OCI-LY7 (cell line): ENCODE results near the gene LYRM2. TPM values are rescaled to one million over a fixed set of nuclear protein-coding genes. Genes with fewer than 3 reads are reported as not detected.

Experiments used
- BruUV-seq: library from RNA; stranded (reverse); fragments of 400-500 nt; replicated peaks from 2 replicates; lab custom pipeline; 2021; lab: Mats Ljungman, UMichigan
- CTCF ChIA-PET: fragments of 300-600 bp; sonication (Branson Sonifier 250); formaldehyde crosslinking; loops from one replicate; lab custom pipeline; 2022; ENCODE audit warnings: antibody characterized with exemption; ENCODE audit not compliant: unreplicated experiment; lab: Charles Lee
- POLR2A ChIA-PET: fragments of 300-600 bp; sonication (Branson Sonifier 250); formaldehyde crosslinking; loops from one replicate; lab custom pipeline; 2022; ENCODE audit warnings: antibody characterized with exemption; lab: Charles Lee
- DNase-seq: peaks from one replicate; pipeline ENCODE4 v3.0.0-alpha.2; 2015; ENCODE audit warnings: low spot score
- H2AFZ ChIP-seq: fragments of 200-600 bp; sonication (generic), shearing (Covaris generic); 2 replicates; pipeline ENCODE4 v1.6.1; 2014; ENCODE audit warnings: mild to moderate bottlenecking, antibody characterized with exemption, low read length, moderate library complexity
- H3K27ac ChIP-seq: fragments of 200-600 bp; sonication (generic); 2 replicates; pipeline ENCODE4 v1.5.1; 2014; ENCODE audit warnings: mixed run types, low read depth, mild to moderate bottlenecking, moderate library complexity, low read length, inconsistent platforms; ENCODE audit not compliant: poor library complexity, severe bottlenecking
- H3K36me3 ChIP-seq: fragments of 200-600 bp; sonication (generic); 2 replicates; pipeline ENCODE4 v1.6.1; 2014; ENCODE audit warnings: mild to moderate bottlenecking, antibody characterized with exemption, low read length, moderate library complexity, mixed read lengths; ENCODE audit not compliant: insufficient read depth
- H3K4me1 ChIP-seq: fragments of 200-600 bp; sonication (generic); 2 replicates; pipeline ENCODE4 v1.5.1; 2014; ENCODE audit warnings: mild to moderate bottlenecking, low read length; ENCODE audit not compliant: insufficient read depth, poor library complexity, severe bottlenecking
- H3K4me2 ChIP-seq: fragments of 200-600 bp; sonication (generic); 2 replicates; pipeline ENCODE4 v1.6.1; 2014; ENCODE audit warnings: mild to moderate bottlenecking, low read length
- H3K4me3 ChIP-seq: fragments of 200-600 bp; sonication (generic); 2 replicates; pipeline ENCODE4 v1.5.1; 2014; ENCODE audit warnings: mild to moderate bottlenecking, low read depth, low read length; ENCODE audit not compliant: poor library complexity, severe bottlenecking
- H3K79me2 ChIP-seq: fragments of 200-600 bp; sonication (generic); 2 replicates; pipeline ENCODE4 v1.6.1; 2016; ENCODE audit warnings: low read depth, mild to moderate bottlenecking, low read length, moderate library complexity, mixed read lengths; ENCODE audit not compliant: insufficient read depth
- H3K9me2 ChIP-seq: fragments of 200-600 bp; sonication (generic); 2 replicates; pipeline ENCODE4 v1.6.1; 2016; ENCODE audit warnings: mild to moderate bottlenecking, low read length, mixed read lengths; ENCODE audit not compliant: insufficient read depth
- H3K9me3 ChIP-seq: fragments of 200-600 bp; sonication (generic); 2 replicates; pipeline ENCODE4 v1.6.1; 2014; ENCODE audit warnings: mild to moderate bottlenecking, mixed run types, low read length, mixed read lengths
- H4K20me1 ChIP-seq: fragments of 200-600 bp; sonication (generic); 2 replicates; pipeline ENCODE4 v1.6.1; 2014; ENCODE audit warnings: mild to moderate bottlenecking, antibody characterized with exemption, low read length, moderate library complexity, mixed read lengths; ENCODE audit not compliant: insufficient read depth
- CTCF ChIP-seq: fragments of 200-600 bp; sonication (generic); conservative IDR thresholded peaks from 2 replicates; pipeline ENCODE4 v1.5.1; 2014; ENCODE audit warnings: mild to moderate bottlenecking, antibody characterized with exemption, low read length, moderate library complexity, mixed read lengths
- EZH2phosphoT487 ChIP-seq: fragments of 200-600 bp; sonication (generic); IDR thresholded peaks from 2 replicates; pipeline ENCODE4 v1.6.1; 2018; ENCODE audit warnings: low read depth, borderline replicate concordance, mild to moderate bottlenecking, mixed run types, antibody characterized with exemption, low read length, moderate library complexity, mixed read lengths
- intact Hi-C: fragments of 100-400 bp; cut with micrococcal nuclease; formaldehyde crosslinking; loops from one replicate; pipeline ENCODE4 v1.10.0; 2022; ENCODE audit not compliant: unreplicated experiment
- total RNA-seq, 2 experiments: library from RNA; depleted of rRNA in 1 of 2; stranded (reverse); fragments of >200 nt in 1 of 2; shearing (Covaris generic) in 1 of 2; gene quantifications; 2 replicates each; pipeline ENCODE4 v1.2.3, GENCODE V29; 2014 to 2022

LYRM2 gene
- total RNA-seq, 2 experiments from 2014 or later: 17.7 to 40.6 TPM

- no peak for DNase-seq
- H3K4me2 ChIP-seq: no peak overlapping the region
- H4K20me1 ChIP-seq: no peaks in the 10 kb centered on the region
- no peaks in the 10 kb centered on the region for H3K36me3 ChIP-seq
- H3K4me3 ChIP-seq: no peak overlapping the region
- H3K9me2 ChIP-seq: no peaks in the 10 kb centered on the region
- TF ChIP-seq EZH2phosphoT487 (no peak), CTCF (no peak)
- H2AFZ ChIP-seq: no peak overlapping the region
- ChIA-PET CTCF (no interaction called here), POLR2A (interaction anchor here (0.8 to 1.2 kb wide), 2 partner anchors 43 to 604 kb away, joined by 3 read pairs; partner anchors contain the start of gene RNGTT)
- H3K4me1 ChIP-seq: no peaks in the 10 kb centered on the region
- no peaks in the 10 kb centered on the region for H3K79me2 ChIP-seq
- no peak overlapping the region for H3K27ac ChIP-seq
- BruUV-seq: no TSS peak
- intact Hi-C loops: no loop called here
- no peaks in the 10 kb centered on the region for H3K9me3 ChIP-seq
Observed at GRCh38 chr6:89567630-89568390, 70.7 kb downstream of the LYRM2 start.

GRCh38 chr6:89566930-89567629 lies 71.5 kb downstream of the LYRM2 start:
- Histone ChIP-seq H2AFZ (no peak overlapping the region), H3K36me3 (no peaks in the 10 kb centered on the region), H3K79me2 (no peaks in the 10 kb centered on the region), H4K20me1 (no peaks in the 10 kb centered on the region), H3K4me1 (no peaks in the 10 kb centered on the region), H3K4me3 (no peak overlapping the region), H3K4me2 (no peak overlapping the region), H3K9me2 (no peaks in the 10 kb centered on the region), H3K9me3 (no peaks in the 10 kb centered on the region), H3K27ac (no peak overlapping the region)
- ChIA-PET CTCF (no interaction called here), POLR2A (interaction anchor here (1.2 kb wide), 1 partner anchor 43 kb away, joined by 3 read pairs; no protein-coding TSS in a partner anchor)
- no TSS peak for BruUV-seq
- no peak for TF ChIP-seq CTCF
- no peak for TF ChIP-seq EZH2phosphoT487
- no peak for DNase-seq
- intact Hi-C loops: no loop called here
